Fibroblast of lung (primary cell): Measurements from ENCODE around the gene SGCD. TPM values are rescaled to one million over a fixed set of nuclear protein-coding genes. Genes with fewer than 3 reads are reported as not detected.

Experiments used
- DNase-seq, 2 donors: peaks; one replicate each; pipeline versions ENCODE4 v3.0.0 to v3.0.0-alpha.2; 2010; ENCODE audit warnings: low read depth in 2 of 2
- H2AFZ ChIP-seq: 2 replicates; pipeline ENCODE4 v1.5.1; 2012; ENCODE audit warnings: low read length, control low read depth, inconsistent platforms
- H3K27ac ChIP-seq: 2 replicates; pipeline ENCODE4 v1.5.1; 2011; ENCODE audit warnings: low read length, control low read depth; ENCODE audit not compliant: insufficient read depth
- H3K27me3 ChIP-seq: 2 replicates; pipeline ENCODE4 v1.5.1; 2011; ENCODE audit warnings: mild to moderate bottlenecking, low read length; ENCODE audit not compliant: control insufficient read depth, insufficient read depth
- H3K36me3 ChIP-seq: 2 replicates; pipeline ENCODE4 v1.5.1; 2011; ENCODE audit warnings: low read length; ENCODE audit not compliant: control insufficient read depth, insufficient read depth
- H3K4me1 ChIP-seq: 2 replicates; pipeline ENCODE4 v1.5.1; 2011; ENCODE audit warnings: low read length; ENCODE audit not compliant: control insufficient read depth, insufficient read depth; ENCODE audit errors: extremely low read depth
- H3K4me2 ChIP-seq: 2 replicates; pipeline ENCODE4 v1.5.1; 2011; ENCODE audit warnings: low read length, control low read depth; ENCODE audit not compliant: insufficient read depth; ENCODE audit errors: extremely low read depth
- H3K4me3 ChIP-seq, 4 experiments: fragments of 200-600 bp in 1 of 4; sonication (generic) in 1 of 4; replicated peaks in 1 of 4; 2 replicates each; pipeline ENCODE4 v1.5.1; 2011 to 2016; ENCODE audit warnings: low read length in 4 of 4, low read depth in 3 of 4, mild to moderate bottlenecking in 3 of 4, control low read depth in 2 of 4, inconsistent platforms in 1 of 4, mixed read lengths in 1 of 4; ENCODE audit not compliant: insufficient read depth in 1 of 4; ENCODE audit errors: control extremely low read depth in 1 of 4
- H3K79me2 ChIP-seq: 2 replicates; pipeline ENCODE4 v1.5.1; 2012; ENCODE audit warnings: mild to moderate bottlenecking, low read length, inconsistent platforms; ENCODE audit not compliant: control insufficient read depth, insufficient read depth
- H3K9ac ChIP-seq: 2 replicates; pipeline ENCODE4 v1.5.1; 2011; ENCODE audit warnings: mild to moderate bottlenecking, low read length, control low read depth; ENCODE audit not compliant: insufficient read depth
- H3K9me3 ChIP-seq: 2 replicates; pipeline ENCODE4 v1.5.1; 2012; ENCODE audit warnings: low read depth, low read length; ENCODE audit not compliant: control insufficient read depth, insufficient read depth
- H4K20me1 ChIP-seq: 2 replicates; pipeline ENCODE4 v1.5.1; 2011; ENCODE audit warnings: low read length; ENCODE audit not compliant: control insufficient read depth, insufficient read depth; ENCODE audit errors: extremely low read depth
- EZH2 ChIP-seq: IDR thresholded peaks from 2 replicates; pipeline ENCODE4 v1.5.1; 2012; ENCODE audit warnings: low read length, control low read depth, mild to moderate bottlenecking; ENCODE audit errors: missing control alignments
- polyA plus RNA-seq, 2 donors: library from polyadenylated mRNA; depleted of rRNA in 1 of 2; stranded (reverse) in 1 of 2; unstranded in 1 of 2; fragments of >200 nt; gene quantifications; 2 replicates each; pipeline ENCODE4 v1.2.1, GENCODE V29; 2011 to 2012; ENCODE audit warnings: missing spikeins in 1 of 2
- total RNA-seq: library from RNA; depleted of rRNA; stranded (reverse); fragments of >200 nt; gene quantifications from 2 replicates; pipeline ENCODE4 v1.2.1, GENCODE V29; 2014
- TF ChIP-seq, protein P1 (sequence below), 2 donors: IDR thresholded peaks in 1 of 2; conservative IDR thresholded peaks in 1 of 2; 1 replicate in 1 of 2; 2 replicates in 1 of 2; pipeline ENCODE4 v1.5.1; 2011 to 2012; ENCODE audit warnings: low read length in 2 of 2, control low read depth in 1 of 2, inconsistent platforms in 1 of 2, low read depth in 1 of 2, mild to moderate bottlenecking in 1 of 2

SGCD gene
- total and polyA plus RNA-seq, 2 donors (not counting 1 experiment from before 2014, with no cell fraction given): 13.3 to 67.5 TPM

GRCh38 chr5:156491766-156492165, 164.8 kb downstream of the SGCD start:
- no peaks in the 10 kb centered on the region for H3K9me3 ChIP-seq
- no peak overlapping the region for H3K27ac ChIP-seq
- no peaks in the 10 kb centered on the region for H3K79me2 ChIP-seq
- no peaks in the 10 kb centered on the region for H3K27me3 ChIP-seq
- no peak overlapping the region for H3K4me3 ChIP-seq
- H2AFZ ChIP-seq: no peak overlapping the region
- no peaks in the 10 kb centered on the region for H3K36me3 ChIP-seq
- no peaks in the 10 kb centered on the region for H4K20me1 ChIP-seq
- TF ChIP-seq, protein P1, sequence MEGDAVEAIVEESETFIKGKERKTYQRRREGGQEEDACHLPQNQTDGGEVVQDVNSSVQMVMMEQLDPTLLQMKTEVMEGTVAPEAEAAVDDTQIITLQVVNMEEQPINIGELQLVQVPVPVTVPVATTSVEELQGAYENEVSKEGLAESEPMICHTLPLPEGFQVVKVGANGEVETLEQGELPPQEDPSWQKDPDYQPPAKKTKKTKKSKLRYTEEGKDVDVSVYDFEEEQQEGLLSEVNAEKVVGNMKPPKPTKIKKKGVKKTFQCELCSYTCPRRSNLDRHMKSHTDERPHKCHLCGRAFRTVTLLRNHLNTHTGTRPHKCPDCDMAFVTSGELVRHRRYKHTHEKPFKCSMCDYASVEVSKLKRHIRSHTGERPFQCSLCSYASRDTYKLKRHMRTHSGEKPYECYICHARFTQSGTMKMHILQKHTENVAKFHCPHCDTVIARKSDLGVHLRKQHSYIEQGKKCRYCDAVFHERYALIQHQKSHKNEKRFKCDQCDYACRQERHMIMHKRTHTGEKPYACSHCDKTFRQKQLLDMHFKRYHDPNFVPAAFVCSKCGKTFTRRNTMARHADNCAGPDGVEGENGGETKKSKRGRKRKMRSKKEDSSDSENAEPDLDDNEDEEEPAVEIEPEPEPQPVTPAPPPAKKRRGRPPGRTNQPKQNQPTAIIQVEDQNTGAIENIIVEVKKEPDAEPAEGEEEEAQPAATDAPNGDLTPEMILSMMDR (conservative IDR thresholded peaks at IDR 0.05 in 1 of 2, IDR thresholded peaks at IDR 0.05 in 1 of 2; ENCODE audit: low read depth in 1 of 2, low read length in 2 of 2): no peak
- TF ChIP-seq EZH2: no peak
- DNase-seq: no peak
- no peak overlapping the region for H3K9ac ChIP-seq
- H3K4me1 ChIP-seq: no peaks in the 10 kb centered on the region
- H3K4me2 ChIP-seq: no peak overlapping the region

DNA sequence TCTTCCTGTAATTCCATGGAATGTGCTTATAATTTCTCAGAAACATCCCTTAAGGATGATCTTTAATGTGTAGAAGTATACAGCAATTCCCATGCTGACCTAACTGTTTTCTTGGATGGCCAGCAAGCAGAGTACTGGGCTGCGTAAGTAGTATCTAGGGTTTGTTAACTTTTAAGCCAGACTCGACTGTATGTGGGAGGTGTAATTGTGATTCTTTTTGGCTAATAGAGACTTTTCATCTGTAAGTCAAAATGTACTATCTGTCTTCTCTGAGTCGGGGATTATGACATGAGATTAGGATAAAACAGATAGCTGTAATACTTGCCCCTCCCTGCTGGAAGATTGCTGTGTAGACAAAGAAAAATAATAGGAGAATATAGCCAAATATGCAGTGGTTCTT, 169.3 kb downstream of the SGCD start:
- Histone ChIP-seq H3K27me3 (no peaks in the 10 kb centered on the region), H3K36me3 (no peaks in the 10 kb centered on the region), H3K9ac (no peak overlapping the region), H4K20me1 (no peaks in the 10 kb centered on the region), H2AFZ (no peak overlapping the region), H3K4me3 (no peak overlapping the region), H3K4me2 (no peak overlapping the region), H3K4me1 (no peaks in the 10 kb centered on the region), H3K79me2 (no peaks in the 10 kb centered on the region), H3K9me3 (no peaks in the 10 kb centered on the region), H3K27ac (no peak overlapping the region)
- no peak for TF ChIP-seq EZH2
- TF ChIP-seq, protein P1 (conservative IDR thresholded peaks at IDR 0.05 in 1 of 2, IDR thresholded peaks at IDR 0.05 in 1 of 2; ENCODE audit: low read depth in 1 of 2, low read length in 2 of 2): no peak
- peak in 1 of 2 donors; percentile 1 for DNase-seq

DNA sequence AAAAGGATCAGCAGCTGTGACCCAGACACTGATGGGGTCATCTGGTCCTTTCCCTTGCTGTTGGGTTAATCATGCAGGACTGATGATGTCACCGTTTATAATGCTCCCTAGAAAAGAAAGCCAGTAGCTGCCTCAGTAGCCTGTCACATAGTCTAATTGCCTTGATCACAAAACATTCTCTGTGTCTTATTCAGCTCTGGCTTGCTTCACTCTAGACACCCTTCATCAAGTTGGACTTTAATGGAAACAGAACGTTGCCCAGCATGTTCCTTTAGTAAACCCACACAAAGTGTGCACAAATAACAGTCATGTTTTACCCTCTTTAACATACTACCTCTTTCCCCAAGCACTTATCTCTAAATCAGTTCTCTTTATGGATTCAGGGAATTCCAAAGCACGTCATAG, 170.8 kb downstream of the SGCD start:
- DNase-seq: peak in 1 of 2 donors; percentile 48
- Histone ChIP-seq H3K9ac (no peak overlapping the region), H4K20me1 (no peaks in the 10 kb centered on the region), H3K9me3 (no peaks in the 10 kb centered on the region), H2AFZ (no peak overlapping the region), H3K36me3 (no peaks in the 10 kb centered on the region), H3K4me2 (no peak overlapping the region), H3K4me3 (no peak overlapping the region), H3K27ac (no peak overlapping the region), H3K4me1 (no peaks in the 10 kb centered on the region), H3K79me2 (no peaks in the 10 kb centered on the region), H3K27me3 (no peaks in the 10 kb centered on the region)
- no peak for TF ChIP-seq EZH2
- TF ChIP-seq, protein P1 (conservative IDR thresholded peaks at IDR 0.05 in 1 of 2, IDR thresholded peaks at IDR 0.05 in 1 of 2; ENCODE audit: low read depth in 1 of 2, low read length in 2 of 2): no peak
